Suprapubic skin (tissue), 4 donors: ENCODE results near the gene RHCE.

Source experiments
- CTCF ChIP-seq, 2 donors: fragments of 200-600 bp in 1 of 2; fragments of 450-650 bp in 1 of 2; sonication (generic) in 1 of 2; IDR thresholded peaks; one replicate each; pipeline ENCODE4 v1.5.1; 2016 to 2019; ENCODE audit warnings: antibody characterized with exemption in 2 of 2, mild to moderate bottlenecking in 1 of 2, moderate library complexity in 1 of 2
- EP300 ChIP-seq: sonication (generic); formaldehyde crosslinking; IDR thresholded peaks from one replicate; pipeline ENCODE4 v1.6.1; 2017; ENCODE audit warnings: antibody characterized with exemption
- POLR2A ChIP-seq, 2 donors: fragments of 450-650 bp; IDR thresholded peaks; one replicate each; pipeline ENCODE4 v1.6.1; 2017; ENCODE audit warnings: antibody characterized with exemption in 2 of 2, mild to moderate bottlenecking in 2 of 2, moderate library complexity in 2 of 2
- POLR2AphosphoS5 ChIP-seq, 3 donors: sonication (generic); formaldehyde crosslinking; IDR thresholded peaks; one replicate each; pipeline ENCODE4 v1.6.1; 2017; ENCODE audit warnings: antibody characterized with exemption in 3 of 3

DNA sequence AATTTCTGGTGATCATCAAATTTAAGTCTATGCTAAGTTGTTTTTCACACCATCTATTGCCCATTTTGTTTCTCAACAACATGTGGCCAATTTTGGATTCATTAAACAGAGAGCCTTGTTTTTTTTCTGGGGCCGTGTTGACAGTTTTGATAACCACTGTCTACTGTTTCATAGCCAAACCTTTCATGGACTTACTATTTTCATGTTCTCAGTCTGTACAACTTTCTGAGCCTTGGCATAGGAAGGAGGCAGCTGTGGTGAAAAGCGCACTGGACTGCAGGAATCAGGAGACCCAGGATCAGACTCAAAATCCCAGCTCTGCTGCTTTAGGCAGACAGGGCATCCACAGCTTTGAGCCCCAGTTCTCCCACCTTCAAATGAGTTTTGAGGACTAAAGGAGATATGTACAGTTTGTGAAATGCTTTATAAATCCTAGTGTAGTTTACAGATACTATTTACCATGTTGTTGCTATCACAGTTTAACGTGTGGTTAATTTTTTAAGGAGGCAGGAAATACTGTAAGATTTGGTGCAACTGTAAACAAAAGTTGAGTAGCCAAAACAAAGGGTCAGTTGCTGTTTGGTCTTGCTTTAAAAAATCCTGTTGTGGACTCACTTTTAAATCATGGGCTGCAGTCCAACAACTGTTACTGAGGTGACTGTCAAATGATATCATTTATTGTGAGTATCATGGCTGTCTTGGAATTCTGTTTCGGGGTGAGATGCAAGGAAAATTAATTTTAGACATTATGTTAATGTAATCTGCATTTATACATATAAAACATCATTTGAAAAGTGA lies 13.0 kb upstream of the RHCE start:
- TF ChIP-seq POLR2A (IDR thresholded peaks at IDR 0.05) (no peak), CTCF (IDR thresholded peaks at IDR 0.05) (no peak), EP300 (no peak), POLR2AphosphoS5 (IDR thresholded peaks at IDR 0.05) (no peak)
